Measurements from ENCODE around the gene TDRD1. TPM values are rescaled to one million over a fixed set of nuclear protein-coding genes. Genes with fewer than 3 reads are reported as not detected.

Gene TDRD1
- total and polyA plus RNA-seq, 10 of the 15 experiments (the other 5 are each of a cell fraction or from before 2014, with no cell fraction given): 0.03 to 0.04 TPM; not detected in 8

- no TSS peak for BruUV-seq (replicated peaks)
- Histone ChIP-seq H3K4me2 (ENCODE audit: control insufficient read depth, insufficient read depth) (no peak overlapping the region), H2AFZ (ENCODE audit: control insufficient read depth, low read depth, low read length) (no peak overlapping the region), H3K27ac (ENCODE audit: control insufficient read depth, insufficient read depth) (no peak overlapping the region), H3K9me3 (replicated peaks; ENCODE audit: control insufficient read depth, insufficient read depth, low read length) (no peaks in the 10 kb centered on the region), H3K79me2 (ENCODE audit: control insufficient read depth, insufficient read depth, low read length) (no peaks in the 10 kb centered on the region), H3K9ac (ENCODE audit: control insufficient read depth, insufficient read depth, low read length) (no peak overlapping the region), H3K36me3 (ENCODE audit: control insufficient read depth in 2 of 2, insufficient read depth in 2 of 2, low read length in 1 of 2) (peaks cover 0 to 8% of the 10 kb centered on the region in 2 experiments; a peak in 2 of 4 replicates), H3K4me1 (ENCODE audit: control insufficient read depth, insufficient read depth, low read length) (no peaks in the 10 kb centered on the region), H3K27me3 (replicated peaks in 1 of 2; ENCODE audit: control insufficient read depth in 2 of 2, insufficient read depth in 2 of 2, low read length in 1 of 2) (no peaks in the 10 kb centered on the region), H4K20me1 (ENCODE audit: control insufficient read depth, insufficient read depth) (no peaks in the 10 kb centered on the region), H3K4me3 (no peak overlapping the region)
- no peak for TF ChIP-seq SMAD5 (IDR thresholded peaks at IDR 0.05; ENCODE audit: low read depth)
- no peak for TF ChIP-seq POU2F2 (IDR thresholded peaks at IDR 0.05; ENCODE audit: borderline replicate concordance, low read depth, low read length)
- TF ChIP-seq RCOR1 (conservative IDR thresholded peaks at IDR 0.05; ENCODE audit: low read depth, low read length): no peak
- no peak for TF ChIP-seq SREBF1 (IDR thresholded peaks at IDR 0.05; ENCODE audit: low read length)
- TF ChIP-seq BRCA1 (IDR thresholded peaks at IDR 0.05; ENCODE audit: low read depth, low read length): no peak
- no peak for TF ChIP-seq STAT3 (IDR thresholded peaks at IDR 0.05; ENCODE audit: low read depth, low read length)
- no peak for TF ChIP-seq CREB1 (IDR thresholded peaks at IDR 0.05; ENCODE audit: low read depth)
- no peak for TF ChIP-seq EGR1 (IDR thresholded peaks at IDR 0.05; ENCODE audit: borderline replicate concordance in 1 of 2, low read depth in 2 of 2, low read length in 2 of 2)
- TF ChIP-seq SRF (IDR thresholded peaks at IDR 0.05; ENCODE audit: low read depth in 2 of 2, low read length in 2 of 2): no peak
- no peak for TF ChIP-seq SIN3A (IDR thresholded peaks at IDR 0.05; ENCODE audit: low read depth, low read length)
- no peak for TF ChIP-seq SMAD1 (IDR thresholded peaks at IDR 0.05; ENCODE audit: low read depth, partially characterized antibody)
- no peak for TF ChIP-seq ZNF274 (IDR thresholded peaks at IDR 0.05; ENCODE audit: insufficient read depth, insufficient read length)
- no peak for TF ChIP-seq CEBPB (IDR thresholded peaks at IDR 0.05; ENCODE audit: borderline replicate concordance in 1 of 2, low read depth in 2 of 2, low read length in 2 of 2)
- no peak for TF ChIP-seq BCLAF1 (IDR thresholded peaks at IDR 0.05)
- TF ChIP-seq USF2 (IDR thresholded peaks at IDR 0.05; ENCODE audit: borderline replicate concordance, low read depth, low read length): no peak
- no peak for TF ChIP-seq SP1 (IDR thresholded peaks at IDR 0.05; ENCODE audit: low read depth, low read length)
- no peak for TF ChIP-seq E4F1 (IDR thresholded peaks at IDR 0.05; ENCODE audit: borderline replicate concordance, partially characterized antibody)
- TF ChIP-seq POLR2AphosphoS2 (IDR thresholded peaks at IDR 0.05; ENCODE audit: low read depth, low read length): no peak
- no peak for TF ChIP-seq FOS (IDR thresholded peaks at IDR 0.05; ENCODE audit: borderline replicate concordance, extremely low read depth, insufficient read length)
- ChIA-PET SMC1A (ENCODE audit: uncharacterized antibody, unreplicated experiment) (no interaction called here), POLR2A (interaction anchor here (0.7 kb wide), 1 partner anchor 232 kb away, joined by 3 read pairs; no protein-coding TSS in a partner anchor), RAD21 (ENCODE audit: unreplicated experiment) (no interaction called here), CTCF (no interaction called here)
- in situ Hi-C loops (cut with MboI): no loop called here
- ATAC-seq (0 out of 3 replicates have a peak, but pooled peaks have one; percentile 27), FAIRE-seq (no peak), DNase-seq (ENCODE audit: low read depth, low spot score) (no peak)
- intact Hi-C loops (cut with micrococcal nuclease; ENCODE audit: unreplicated experiment): no loop called here
- WGBS (ENCODE audit: insufficient coverage, insufficient replicate concordance, low lambda C conversion rate, missing lambda C conversion rate): 98% methylated on average over 2 of the region's 2 CpGs
These were observed 27.7 kb upstream of the TDRD1 start for GRCh38 chr10:114151486-114151885.
